Gastrocnemius medialis (tissue), 4 donors: Measurements from ENCODE around the gene FUOM.

Experiments
- POLR2A ChIP-seq, 2 donors: fragments of 450-650 bp; IDR thresholded peaks; one replicate each; pipeline ENCODE4 v1.6.1; 2017; ENCODE audit warnings: antibody characterized with exemption in 2 of 2, mild to moderate bottlenecking in 2 of 2, moderate library complexity in 2 of 2
- TF ChIP-seq, protein P1 (sequence below), 5 experiments: fragments of 450-650 bp in 3 of 5; fragments of 200-600 bp in 2 of 5; sonication (generic) in 2 of 5; IDR thresholded peaks in 4 of 5; conservative IDR thresholded peaks in 1 of 5; 1 replicate in 4 of 5; 2 replicates in 1 of 5; pipeline ENCODE4 v1.5.1; 2016 to 2019; ENCODE audit warnings: antibody characterized with exemption in 5 of 5, mild to moderate bottlenecking in 3 of 5, moderate library complexity in 3 of 5

DNA sequence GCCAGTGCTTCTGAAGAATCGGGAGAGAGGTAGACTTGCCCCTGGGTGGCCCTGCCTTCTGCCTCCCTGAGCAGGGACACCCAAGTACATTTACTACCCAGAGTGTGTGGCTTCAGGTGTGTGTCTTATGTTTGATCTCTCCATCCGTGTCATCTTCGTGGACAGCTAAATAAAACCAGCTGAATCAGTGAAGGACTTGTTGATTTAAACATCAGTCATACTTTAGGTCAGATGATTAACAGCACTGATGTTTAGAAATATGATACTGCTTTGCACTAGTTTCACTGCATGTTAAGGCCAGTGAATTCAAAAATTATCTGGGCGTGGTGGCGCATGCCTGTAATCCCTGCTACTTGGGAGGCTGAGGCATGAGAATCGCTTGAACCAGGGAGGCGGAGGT is 40.1 kb upstream of the FUOM start:
- TF ChIP-seq, protein P1, sequence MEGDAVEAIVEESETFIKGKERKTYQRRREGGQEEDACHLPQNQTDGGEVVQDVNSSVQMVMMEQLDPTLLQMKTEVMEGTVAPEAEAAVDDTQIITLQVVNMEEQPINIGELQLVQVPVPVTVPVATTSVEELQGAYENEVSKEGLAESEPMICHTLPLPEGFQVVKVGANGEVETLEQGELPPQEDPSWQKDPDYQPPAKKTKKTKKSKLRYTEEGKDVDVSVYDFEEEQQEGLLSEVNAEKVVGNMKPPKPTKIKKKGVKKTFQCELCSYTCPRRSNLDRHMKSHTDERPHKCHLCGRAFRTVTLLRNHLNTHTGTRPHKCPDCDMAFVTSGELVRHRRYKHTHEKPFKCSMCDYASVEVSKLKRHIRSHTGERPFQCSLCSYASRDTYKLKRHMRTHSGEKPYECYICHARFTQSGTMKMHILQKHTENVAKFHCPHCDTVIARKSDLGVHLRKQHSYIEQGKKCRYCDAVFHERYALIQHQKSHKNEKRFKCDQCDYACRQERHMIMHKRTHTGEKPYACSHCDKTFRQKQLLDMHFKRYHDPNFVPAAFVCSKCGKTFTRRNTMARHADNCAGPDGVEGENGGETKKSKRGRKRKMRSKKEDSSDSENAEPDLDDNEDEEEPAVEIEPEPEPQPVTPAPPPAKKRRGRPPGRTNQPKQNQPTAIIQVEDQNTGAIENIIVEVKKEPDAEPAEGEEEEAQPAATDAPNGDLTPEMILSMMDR (IDR thresholded peaks at IDR 0.05 in 4 of 5, conservative IDR thresholded peaks at IDR 0.05 in 1 of 5): no peak
- TF ChIP-seq POLR2A (IDR thresholded peaks at IDR 0.05): no peak
